Nephron progenitor cell (in vitro differentiated cells): ENCODE data around the gene BCL2L13.

Experiments
- DNase-seq: peaks from one replicate; pipeline ENCODE4 v3.0.0; 2021
- H3K27ac Mint-ChIP-seq: 2 replicates; pipeline ENCODE4 v1.8.0; 2021; ENCODE audit warnings: mild to moderate bottlenecking, moderate library complexity, mixed read lengths
- H3K27me3 Mint-ChIP-seq: 2 replicates; pipeline ENCODE4 v1.8.0; 2021; ENCODE audit warnings: mild to moderate bottlenecking, low read depth, mixed read lengths; ENCODE audit not compliant: poor library complexity
- H3K36me3 Mint-ChIP-seq: 2 replicates; pipeline ENCODE4 v1.8.0; 2021; ENCODE audit warnings: low read depth, mixed read lengths
- H3K4me1 Mint-ChIP-seq: 2 replicates; pipeline ENCODE4 v1.8.0; 2021; ENCODE audit warnings: mixed read lengths
- H3K4me3 Mint-ChIP-seq: 2 replicates; pipeline ENCODE4 v1.8.0; 2021; ENCODE audit warnings: mild to moderate bottlenecking, moderate library complexity, mixed read lengths
- H3K9me3 Mint-ChIP-seq: 2 replicates; pipeline ENCODE4 v1.8.0; 2021; ENCODE audit warnings: mild to moderate bottlenecking, moderate library complexity, mixed read lengths
- CTCF ChIP-seq: fragments of 200-600 bp; sonication (generic); IDR thresholded peaks from 2 replicates; pipeline ENCODE4 v1.5.0; 2021; ENCODE audit warnings: antibody characterized with exemption

The BCL2L13 gene

GRCh38 chr22:17597217-17597616 lies 41.3 kb upstream of the BCL2L13 start:
- DNase-seq, result no peak
- no peak overlapping the region for H3K27ac Mint-ChIP-seq
- H3K9me3 Mint-ChIP-seq, result peaks cover 8% of the 10 kb centered on the region
- peaks cover 69% of the 10 kb centered on the region for H3K36me3 Mint-ChIP-seq
- H3K4me3 Mint-ChIP-seq, result no peak overlapping the region
- no peak for TF ChIP-seq CTCF
- peaks cover 5% of the 10 kb centered on the region for H3K4me1 Mint-ChIP-seq
- H3K27me3 Mint-ChIP-seq, result no peaks in the 10 kb centered on the region

- H3K36me3 Mint-ChIP-seq, result peaks cover 60% of the 10 kb centered on the region
- H3K27me3 Mint-ChIP-seq, result no peaks in the 10 kb centered on the region
- H3K9me3 Mint-ChIP-seq, result peaks cover 8% of the 10 kb centered on the region
- TF ChIP-seq CTCF, result no peak
- H3K4me1 Mint-ChIP-seq, result peaks cover 5% of the 10 kb centered on the region
- no peak overlapping the region for H3K27ac Mint-ChIP-seq
- no peak overlapping the region for H3K4me3 Mint-ChIP-seq
- DNase-seq, result no peak
Observed at GRCh38 chr22:17598318-17598717, 40.2 kb upstream of the BCL2L13 start.

GRCh38 chr22:17601031-17601430 lies 37.5 kb upstream of the BCL2L13 start:
- peak overlapping the region; percentile 95 for H3K27ac Mint-ChIP-seq
- peaks cover 8% of the 10 kb centered on the region for H3K9me3 Mint-ChIP-seq
- H3K4me3 Mint-ChIP-seq, result no peak overlapping the region
- H3K4me1 Mint-ChIP-seq, result peaks cover 5% of the 10 kb centered on the region
- no peak for DNase-seq
- H3K36me3 Mint-ChIP-seq, result peaks cover 45% of the 10 kb centered on the region
- no peaks in the 10 kb centered on the region for H3K27me3 Mint-ChIP-seq
- TF ChIP-seq CTCF, result no peak

DNA sequence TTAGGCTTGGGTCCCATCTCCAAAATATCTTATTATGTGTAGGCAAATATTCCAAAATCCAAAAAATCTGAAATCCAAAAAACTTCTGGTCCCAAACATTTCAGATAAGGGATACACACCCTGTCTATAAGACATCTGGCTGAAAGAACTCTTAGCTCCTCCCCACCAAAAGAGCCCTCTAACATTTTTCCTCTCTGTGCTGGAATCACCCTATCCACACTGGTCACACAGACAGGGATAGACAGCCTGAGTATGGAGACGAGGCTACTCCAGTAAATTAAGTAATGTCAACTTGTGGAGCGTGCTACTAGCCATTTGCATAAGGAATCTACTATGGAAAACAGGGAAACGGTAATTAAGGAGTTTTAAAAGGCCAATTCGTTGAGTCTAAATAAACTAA lies 34.9 kb upstream of the BCL2L13 start:
- DNase-seq, result no peak
- Mint-ChIP-seq H3K27me3 (no peaks in the 10 kb centered on the region), H3K36me3 (peaks cover 19% of the 10 kb centered on the region), H3K4me1 (no peaks in the 10 kb centered on the region), H3K4me3 (no peak overlapping the region), H3K27ac (no peak overlapping the region), H3K9me3 (no peaks in the 10 kb centered on the region)
- no peak for TF ChIP-seq CTCF

GRCh38 chr22:17606496-17606895 lies 32.1 kb upstream of the BCL2L13 start:
- Mint-ChIP-seq H3K36me3 (peaks cover 24% of the 10 kb centered on the region), H3K27ac (no peak overlapping the region), H3K4me3 (no peak overlapping the region), H3K9me3 (no peaks in the 10 kb centered on the region), H3K27me3 (no peaks in the 10 kb centered on the region), H3K4me1 (no peaks in the 10 kb centered on the region)
- no peak for TF ChIP-seq CTCF
- no peak for DNase-seq

- no peak for TF ChIP-seq CTCF
- Mint-ChIP-seq H3K36me3 (peaks cover 39% of the 10 kb centered on the region), H3K9me3 (no peaks in the 10 kb centered on the region), H3K27ac (peak overlapping the region; percentile 43), H3K4me1 (no peaks in the 10 kb centered on the region), H3K27me3 (no peaks in the 10 kb centered on the region), H3K4me3 (no peak overlapping the region)
- no peak for DNase-seq
Observed at GRCh38 chr22:17607891-17608521, 30.6 kb upstream of the BCL2L13 start.
